ENCODE data around the gene PSMG2. TPM values are rescaled to one million over a fixed set of nuclear protein-coding genes. Genes with fewer than 3 reads are reported as not detected.

The PSMG2 gene
- total and polyA plus RNA-seq, 2 of the 4 experiments (the other 2 are of a cell fraction), result 34.4 to 59.5 TPM

DNA sequence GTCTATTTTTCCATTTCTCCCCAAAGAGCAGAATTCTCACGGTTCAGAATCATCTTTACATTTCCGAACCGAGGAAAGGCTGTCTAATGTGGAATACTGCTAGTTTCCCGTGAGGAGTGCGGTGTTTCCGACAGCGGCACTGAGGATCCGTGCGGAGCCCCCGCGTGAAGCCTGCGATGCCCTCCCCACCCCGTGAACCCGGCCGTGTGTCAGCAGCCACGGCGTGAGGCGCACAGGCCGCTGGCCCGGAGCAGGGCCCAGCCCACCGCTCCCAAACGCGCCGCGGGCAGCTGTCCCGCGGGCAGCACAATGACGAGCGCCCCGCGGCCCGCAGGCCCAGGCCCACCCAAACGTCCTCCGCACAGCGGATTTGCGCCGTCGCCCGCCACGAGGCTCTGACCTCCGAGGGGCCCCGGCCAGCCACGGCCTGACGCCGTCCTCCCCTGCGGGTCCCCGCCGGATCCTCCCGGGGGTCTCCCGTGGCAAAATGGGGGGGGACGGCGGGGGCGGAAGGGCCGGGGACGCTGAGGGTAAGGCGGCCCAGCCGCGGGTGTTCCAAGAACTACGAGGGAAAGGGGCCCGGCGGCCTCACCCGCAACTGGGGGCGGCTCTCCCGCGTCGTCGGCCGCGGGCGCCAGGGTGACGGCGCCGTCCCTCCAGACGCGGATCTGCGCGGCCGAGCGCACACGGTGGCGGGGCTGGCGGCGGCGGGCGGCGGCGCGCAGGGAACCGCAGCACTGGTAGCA lies 45.7 kb upstream of the PSMG2 start (continued):
- TF ChIP-seq, protein P1, sequence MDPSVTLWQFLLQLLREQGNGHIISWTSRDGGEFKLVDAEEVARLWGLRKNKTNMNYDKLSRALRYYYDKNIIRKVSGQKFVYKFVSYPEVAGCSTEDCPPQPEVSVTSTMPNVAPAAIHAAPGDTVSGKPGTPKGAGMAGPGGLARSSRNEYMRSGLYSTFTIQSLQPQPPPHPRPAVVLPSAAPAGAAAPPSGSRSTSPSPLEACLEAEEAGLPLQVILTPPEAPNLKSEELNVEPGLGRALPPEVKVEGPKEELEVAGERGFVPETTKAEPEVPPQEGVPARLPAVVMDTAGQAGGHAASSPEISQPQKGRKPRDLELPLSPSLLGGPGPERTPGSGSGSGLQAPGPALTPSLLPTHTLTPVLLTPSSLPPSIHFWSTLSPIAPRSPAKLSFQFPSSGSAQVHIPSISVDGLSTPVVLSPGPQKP (IDR thresholded peaks at IDR 0.05; ENCODE audit: borderline replicate concordance, low read depth, low read length), result no peak
- no peak for TF ChIP-seq BHLHE40 (IDR thresholded peaks at IDR 0.05; ENCODE audit: low read depth, low read length)

Data from IMR-90 (cell line).